GM12873 (cell line): ENCODE results near the gene FAM153A.
"Not testable (repeated sequence)": the region's sequence is repeated elsewhere in the genome, so short reads cannot be mapped to it uniquely, and the experiment has no call there.

Experiments used
- TF ChIP-seq, protein P1 (sequence below): IDR thresholded peaks from 2 replicates; pipeline ENCODE4 v1.5.1; 2012; ENCODE audit warnings: low read depth, mild to moderate bottlenecking, moderate library complexity, low read length, control low read depth; ENCODE audit not compliant: insufficient read depth; ENCODE audit errors: missing control alignments

FAM153A gene

DNA sequence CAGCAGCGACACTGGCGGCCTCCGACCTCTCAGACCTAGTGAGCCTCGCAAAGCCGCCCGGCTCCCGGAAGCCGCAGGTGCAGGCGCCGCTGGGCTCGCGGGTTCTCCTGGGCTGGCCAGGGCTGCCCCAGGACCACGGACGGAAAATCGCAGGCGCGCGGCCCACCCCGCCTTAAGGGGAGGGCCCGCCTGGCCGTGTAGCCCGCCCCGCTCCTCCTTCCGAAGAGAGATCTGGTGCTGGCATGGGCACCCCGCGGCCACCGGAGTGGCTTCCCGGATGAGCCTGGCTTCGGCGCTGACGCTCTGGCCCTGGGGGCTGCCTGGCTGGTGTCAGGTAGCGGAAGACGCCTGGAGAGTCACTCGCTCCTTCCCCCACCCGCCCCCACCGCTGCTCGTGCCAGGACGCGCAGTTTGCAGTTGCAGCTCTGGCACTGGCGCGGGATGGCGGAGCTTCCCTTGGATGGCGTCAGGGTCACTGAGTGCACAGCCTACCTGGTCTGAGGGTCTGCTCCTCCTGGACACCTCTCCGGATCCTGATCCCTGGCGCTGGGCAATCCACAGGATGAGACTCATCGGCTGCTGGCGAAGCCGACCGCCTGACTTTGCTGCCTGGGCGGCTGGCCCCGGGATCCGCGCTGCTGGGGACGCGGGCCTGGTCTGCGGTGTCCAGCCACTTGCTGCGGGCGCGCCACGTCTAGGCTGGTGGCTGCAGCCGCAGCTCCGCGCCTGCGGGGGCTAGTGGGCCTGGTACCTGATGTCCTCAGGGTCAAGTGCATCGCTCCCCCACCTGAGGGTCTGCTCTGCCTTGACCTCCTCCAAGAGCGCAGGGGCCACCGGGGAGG lies at the start of gene FAM153A:
Gene FAM153A, minus strand, starts transcription at position 108 of the 842 bp plus-strand sequence.
- TF ChIP-seq, protein P1, sequence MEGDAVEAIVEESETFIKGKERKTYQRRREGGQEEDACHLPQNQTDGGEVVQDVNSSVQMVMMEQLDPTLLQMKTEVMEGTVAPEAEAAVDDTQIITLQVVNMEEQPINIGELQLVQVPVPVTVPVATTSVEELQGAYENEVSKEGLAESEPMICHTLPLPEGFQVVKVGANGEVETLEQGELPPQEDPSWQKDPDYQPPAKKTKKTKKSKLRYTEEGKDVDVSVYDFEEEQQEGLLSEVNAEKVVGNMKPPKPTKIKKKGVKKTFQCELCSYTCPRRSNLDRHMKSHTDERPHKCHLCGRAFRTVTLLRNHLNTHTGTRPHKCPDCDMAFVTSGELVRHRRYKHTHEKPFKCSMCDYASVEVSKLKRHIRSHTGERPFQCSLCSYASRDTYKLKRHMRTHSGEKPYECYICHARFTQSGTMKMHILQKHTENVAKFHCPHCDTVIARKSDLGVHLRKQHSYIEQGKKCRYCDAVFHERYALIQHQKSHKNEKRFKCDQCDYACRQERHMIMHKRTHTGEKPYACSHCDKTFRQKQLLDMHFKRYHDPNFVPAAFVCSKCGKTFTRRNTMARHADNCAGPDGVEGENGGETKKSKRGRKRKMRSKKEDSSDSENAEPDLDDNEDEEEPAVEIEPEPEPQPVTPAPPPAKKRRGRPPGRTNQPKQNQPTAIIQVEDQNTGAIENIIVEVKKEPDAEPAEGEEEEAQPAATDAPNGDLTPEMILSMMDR: not testable (repeated sequence)
